Measurements from ENCODE around the gene CEP89. TPM values are rescaled to one million over a fixed set of nuclear protein-coding genes. Genes with fewer than 3 reads are reported as not detected.
"Not testable (repeated sequence)": the region's sequence is repeated elsewhere in the genome, so short reads cannot be mapped to it uniquely, and the experiment has no call there.

The CEP89 gene
- total and polyA plus RNA-seq, 2 of the 4 experiments (the other 2 are of a cell fraction) = 7.2 to 17.4 TPM

- ATAC-seq (ENCODE audit: low read depth); H3K14ac ChIP-seq (replicated peaks; ENCODE audit: low read depth, low read length); H3K18ac ChIP-seq (ENCODE audit: low read depth, low read length); H3K4me2 ChIP-seq (ENCODE audit: low read depth, low read length); H2AFZ ChIP-seq (replicated peaks; ENCODE audit: low read length, poor library complexity); H3K9me1 ChIP-seq (ENCODE audit: insufficient read depth, low read length); in situ Hi-C loops (cut with MboI; ENCODE audit: low sequenced_read_pairs); H3K9me3 ChIP-seq (ENCODE audit: control insufficient read depth, insufficient read depth, low read length); H3K4me1 ChIP-seq (ENCODE audit: control insufficient read depth, insufficient read depth, low read length); dilution Hi-C loops (cut with HindIII; ENCODE audit: low sequenced_read_pairs, unreplicated experiment); H3K79me1 ChIP-seq (ENCODE audit: low read depth in 1 of 2, low read length in 2 of 2); H3K36me3 ChIP-seq (ENCODE audit: control insufficient read depth, insufficient read depth, low read length); CTCF ChIA-PET; H4K5ac ChIP-seq (ENCODE audit: low read depth, low read length); H2AK9ac ChIP-seq (replicated peaks; ENCODE audit: low read depth, low read length, poor library complexity); H3K56ac ChIP-seq (ENCODE audit: extremely low read depth, insufficient read depth, low read length); H4K91ac ChIP-seq (ENCODE audit: insufficient read depth, low read depth, low read length); H2BK15ac ChIP-seq (ENCODE audit: low read depth, low read length); H3K4ac ChIP-seq (ENCODE audit: low read depth, low read length); H3K9ac ChIP-seq (ENCODE audit: low read depth, low read length); H2BK20ac ChIP-seq (ENCODE audit: low read depth, low read length); H3K4me3 ChIP-seq (ENCODE audit: insufficient read depth, low read depth, low read length); POLR2A ChIA-PET (ENCODE audit: unreplicated experiment); H4K20me1 ChIP-seq (ENCODE audit: insufficient read depth, low read length); H3K27me3 ChIP-seq (ENCODE audit: control insufficient read depth, insufficient read depth, low read length); BruUV-seq (replicated peaks); H2BK5ac ChIP-seq (ENCODE audit: low read depth, low read length, poor library complexity, severe bottlenecking); H2BK120ac ChIP-seq (ENCODE audit: low read depth, low read length); H3K27ac ChIP-seq (ENCODE audit: insufficient read depth, low read length); H4K8ac ChIP-seq (ENCODE audit: low read depth in 2 of 2, low read length in 2 of 2); H3K23ac ChIP-seq (ENCODE audit: low read depth, low read length); DNase-seq; intact Hi-C loops (cut with micrococcal nuclease); H2AK5ac ChIP-seq (ENCODE audit: low read depth, low read length): not testable (repeated sequence)
- WGBS, 2 experiments (ENCODE audit: extremely low coverage in 2 of 2, insufficient read length in 1 of 2) = no CpG with 5 or more reads among the region's 7 CpGs
Measured at GRCh38 chr19:32832825-32833224, 138.9 kb downstream of the CEP89 start.

GRCh38 chr19:32832094-32832493 is 139.7 kb downstream of the CEP89 start:
- in situ Hi-C loops (cut with MboI; ENCODE audit: low sequenced_read_pairs); H3K4me2 ChIP-seq (ENCODE audit: low read depth, low read length): not testable (repeated sequence)

More at GRCh38 chr19:32832094-32832493, 139.7 kb downstream of the CEP89 start:
- H3K36me3 ChIP-seq (ENCODE audit: control insufficient read depth, insufficient read depth, low read length); H2AK5ac ChIP-seq (ENCODE audit: low read depth, low read length); H4K91ac ChIP-seq (ENCODE audit: insufficient read depth, low read depth, low read length); H3K4ac ChIP-seq (ENCODE audit: low read depth, low read length); H3K27me3 ChIP-seq (ENCODE audit: control insufficient read depth, insufficient read depth, low read length); H3K4me1 ChIP-seq (ENCODE audit: control insufficient read depth, insufficient read depth, low read length); H3K4me3 ChIP-seq (ENCODE audit: insufficient read depth, low read depth, low read length); H4K8ac ChIP-seq (ENCODE audit: low read depth in 2 of 2, low read length in 2 of 2); H2BK120ac ChIP-seq (ENCODE audit: low read depth, low read length); DNase-seq; H3K79me1 ChIP-seq (ENCODE audit: low read depth in 1 of 2, low read length in 2 of 2); H3K27ac ChIP-seq (ENCODE audit: insufficient read depth, low read length); H2BK20ac ChIP-seq (ENCODE audit: low read depth, low read length); ATAC-seq (ENCODE audit: low read depth); H2AK9ac ChIP-seq (replicated peaks; ENCODE audit: low read depth, low read length, poor library complexity); H3K9me3 ChIP-seq (ENCODE audit: control insufficient read depth, insufficient read depth, low read length); H3K9me1 ChIP-seq (ENCODE audit: insufficient read depth, low read length); H2BK15ac ChIP-seq (ENCODE audit: low read depth, low read length); H3K56ac ChIP-seq (ENCODE audit: extremely low read depth, insufficient read depth, low read length); H4K20me1 ChIP-seq (ENCODE audit: insufficient read depth, low read length); H4K5ac ChIP-seq (ENCODE audit: low read depth, low read length); BruUV-seq (replicated peaks); H2AFZ ChIP-seq (replicated peaks; ENCODE audit: low read length, poor library complexity); H3K23ac ChIP-seq (ENCODE audit: low read depth, low read length); CTCF ChIA-PET; H3K9ac ChIP-seq (ENCODE audit: low read depth, low read length); dilution Hi-C loops (cut with HindIII; ENCODE audit: low sequenced_read_pairs, unreplicated experiment); H3K14ac ChIP-seq (replicated peaks; ENCODE audit: low read depth, low read length); H2BK5ac ChIP-seq (ENCODE audit: low read depth, low read length, poor library complexity, severe bottlenecking); intact Hi-C loops (cut with micrococcal nuclease); H3K18ac ChIP-seq (ENCODE audit: low read depth, low read length): not testable (repeated sequence)
- POLR2A ChIA-PET (ENCODE audit: unreplicated experiment) = interaction anchor here (0.6 kb wide), 1 partner anchor 38 kb away, joined by 8 read pairs; no protein-coding TSS in a partner anchor
- no CpG with 5 or more reads among the region's 12 CpGs for WGBS, 2 experiments (ENCODE audit: extremely low coverage in 2 of 2, insufficient read length in 1 of 2)

Measured in IMR-90 (cell line).